ENCODE measurements around the gene RHOF. TPM values are rescaled to one million over a fixed set of nuclear protein-coding genes. Genes with fewer than 3 reads are reported as not detected.

RHOF gene
- total and polyA plus RNA-seq, 2 of the 8 experiments (the other 6 are each of a cell fraction or from before 2014, with no cell fraction given): 23.8 to 31.9 TPM

GRCh38 chr12:121812921-121813896 is 19.7 kb upstream of the RHOF start:
- no peaks in the 10 kb centered on the region for H3K27me3 ChIP-seq (replicated peaks in 1 of 4; ENCODE audit: control insufficient read depth in 3 of 4, extremely low read depth in 1 of 4, insufficient read depth in 3 of 4, low read length in 3 of 4)
- WGBS, 2 experiments (ENCODE audit: extremely low coverage in 1 of 2, insufficient coverage in 1 of 2, insufficient read length in 1 of 2, insufficient replicate concordance in 2 of 2, low coverage in 1 of 2, low lambda C conversion rate in 2 of 2, missing lambda C conversion rate in 1 of 2): 80% methylated on average over 25 of the region's 25 CpGs; no CpG with 5 or more reads in 1 of the 2 experiments
- no peak overlapping the region for H3K27ac ChIP-seq (ENCODE audit: low read depth, low read length)
- H2BK15ac ChIP-seq (ENCODE audit: low read length): 0 out of 2 replicates have a peak overlapping the region, but pooled peaks have one; percentile 12
- H4K91ac ChIP-seq (replicated peaks; ENCODE audit: insufficient read length, low read length): no peak overlapping the region
- FAIRE-seq (no peak), DNase-seq (ENCODE audit: low read depth in 1 of 2, low spot score in 2 of 2) (no peak)
- peaks cover 4 to 23% (median 14%) of the 10 kb centered on the region in 4 experiments for H3K4me1 ChIP-seq (replicated peaks in 1 of 4; ENCODE audit: control insufficient read depth in 3 of 4, insufficient read depth in 4 of 4, low read length in 3 of 4)
- H3K4me2 ChIP-seq (ENCODE audit: insufficient read depth in 1 of 2, low read depth in 2 of 2, low read length in 2 of 2): peak overlapping the region; percentile 88 to 97
- CTCF ChIA-PET (ENCODE audit: partially characterized antibody): interaction anchor here (1.0 to 12.0 kb wide), 9 partner anchors 11 to 38 kb away, joined by 3 to 363 read pairs (median 16); partner anchors contain the start of gene RHOF
- H3K36me3 ChIP-seq (ENCODE audit: control insufficient read depth in 2 of 4, insufficient read depth in 4 of 4, low read length in 3 of 4): peaks cover 4 to 56% (median 26%) of the 10 kb centered on the region in 4 experiments
- peaks cover 9% of the 10 kb centered on the region for H3K23me2 ChIP-seq (ENCODE audit: low read depth, low read length)
- no peak overlapping the region for H2BK20ac ChIP-seq (ENCODE audit: low read length)
- no peak overlapping the region for H3K9ac ChIP-seq (replicated peaks in 1 of 4; ENCODE audit: extremely low read depth in 1 of 4, low read depth in 3 of 4, low read length in 3 of 4)
- H4K5ac ChIP-seq (ENCODE audit: insufficient read length, low read depth, low read length): no peak overlapping the region
- no peak overlapping the region for H3K18ac ChIP-seq (ENCODE audit: extremely low read depth, low read length)
- no peak overlapping the region for H4K8ac ChIP-seq (ENCODE audit: extremely low read depth, insufficient read depth, low read length)
- H2BK5ac ChIP-seq (ENCODE audit: low read depth, low read length): peak overlapping the region; percentile 93; the same call in 1 of the 2 replicates
- no peak overlapping the region for H2BK12ac ChIP-seq (ENCODE audit: low read depth, low read length)
- no peak overlapping the region for H2AFZ ChIP-seq (ENCODE audit: low read length)
- H3K79me1 ChIP-seq (ENCODE audit: low read depth, low read length): peaks cover 10% of the 10 kb centered on the region
- peaks cover 0 to 36% of the 10 kb centered on the region in 2 experiments; a peak in 2 of 4 replicates for H3K79me2 ChIP-seq (ENCODE audit: control insufficient read depth in 1 of 2, insufficient read depth in 2 of 2, low read length in 2 of 2)
- H3K14ac ChIP-seq (ENCODE audit: insufficient read length): no peak overlapping the region
- no peak overlapping the region for H3K4ac ChIP-seq (replicated peaks; ENCODE audit: insufficient read length, low read depth, low read length)
- H4K20me1 ChIP-seq (replicated peaks in 1 of 2; ENCODE audit: control insufficient read depth in 1 of 2, insufficient read depth in 2 of 2, low read length in 2 of 2): peaks cover 0 to 10% of the 10 kb centered on the region in 2 experiments
- H3K4me3 ChIP-seq (ENCODE audit: extremely low read depth in 1 of 4, insufficient read depth in 2 of 4, low read depth in 3 of 4, low read length in 4 of 4): peak overlapping the region; percentile 70 to 83 (median 76); a peak in 5 of 8 replicates
- H2BK120ac ChIP-seq (replicated peaks; ENCODE audit: low read depth, low read length): no peak overlapping the region
- no peak overlapping the region for H3K23ac ChIP-seq (ENCODE audit: insufficient read length)
- H3K9me3 ChIP-seq (ENCODE audit: insufficient read depth in 2 of 2, low read depth in 1 of 2, low read length in 1 of 2): no peaks in the 10 kb centered on the region
- no peak overlapping the region for H3K56ac ChIP-seq (replicated peaks; ENCODE audit: insufficient read length, low read depth, low read length)
- POLR2A ChIA-PET (ENCODE audit: partially characterized antibody): interaction anchor here (0.7 to 27.9 kb wide), 4 partner anchors 13 to 283 kb away, joined by 3 to 958 read pairs (median 26); partner anchors contain the start of genes RHOF and SETD1B
- H2AK5ac ChIP-seq (ENCODE audit: low read depth, low read length): no peak overlapping the region
- TF ChIP-seq RFX5 (IDR thresholded peaks at IDR 0.05; ENCODE audit: borderline replicate concordance, low read depth, low read length): no peak
- TF ChIP-seq E2F6 (IDR thresholded peaks at IDR 0.05): no peak
- no peak for TF ChIP-seq KDM4A (IDR thresholded peaks at IDR 0.05; ENCODE audit: low read depth, low read length, severe bottlenecking)
- no peak for TF ChIP-seq BCL11A (IDR thresholded peaks at IDR 0.05; ENCODE audit: low read depth in 2 of 2, low read length in 2 of 2)
- no peak for TF ChIP-seq YY1 (IDR thresholded peaks at IDR 0.05; ENCODE audit: low read depth, low read length)
- TF ChIP-seq GTF2F1 (IDR thresholded peaks at IDR 0.05; ENCODE audit: borderline replicate concordance, low read depth, low read length): no peak
- TF ChIP-seq CREB1 (IDR thresholded peaks at IDR 0.05): no peak
- no peak for TF ChIP-seq NRF1 (IDR thresholded peaks at IDR 0.05; ENCODE audit: low read depth, low read length)
- no peak for TF ChIP-seq POLR2A (IDR thresholded peaks at IDR 0.05; ENCODE audit: control extremely low read depth in 1 of 2, low read depth in 2 of 2, low read length in 2 of 2)
- TF ChIP-seq SP4 (IDR thresholded peaks at IDR 0.05; ENCODE audit: low read length): no peak
- TF ChIP-seq TAF7 (optimal IDR thresholded peaks at IDR 0.05; ENCODE audit: borderline replicate concordance, low read depth, low read length): no peak
